GM21825 (cell line): ENCODE data around the gene POLE.
A peak's percentile ranks its signal among the peaks of the same experiment; 100 is the strongest.
"Not testable (repeated sequence)": the region's sequence is repeated elsewhere in the genome, so short reads cannot be mapped to it uniquely, and the experiment has no call there.

Source experiments
- ATAC-seq: cut with Tn5 transposase; IDR thresholded peaks from one replicate; pipeline ENCODE4 v1.9.1; 2021; ENCODE audit warnings: mild to moderate bottlenecking, moderate library complexity; ENCODE audit not compliant: unreplicated experiment

Gene POLE

GRCh38 chr12:132717531-132718387, 30.6 kb upstream of the POLE start:
- ATAC-seq = no peak

- no peak for ATAC-seq
These were observed 29.9 kb upstream of the POLE start for GRCh38 chr12:132717011-132717410.

GRCh38 chr12:132716356-132716755, 29.2 kb upstream of the POLE start:
- no peak for ATAC-seq

GRCh38 chr12:132715874-132716273, 28.7 kb upstream of the POLE start:
- no peak for ATAC-seq

- ATAC-seq = no peak
These were observed 26.0 kb upstream of the POLE start for GRCh38 chr12:132713123-132713522.

GRCh38 chr12:132711080-132711843, 24.1 kb upstream of the POLE start:
- ATAC-seq = peak; percentile 10

GRCh38 chr12:132710405-132711079, 23.4 kb upstream of the POLE start, which contains the start of gene PGAM5:
PGAM5 (plus strand) TSS chr12:132710842; CDS start chr12:132710877, 35 bp downstream.
- peak; percentile 84 for ATAC-seq

GRCh38 chr12:132710043-132710404, 22.9 kb upstream of the POLE start:
- ATAC-seq = peak; percentile 24

GRCh38 chr12:132708150-132708549, 21.0 kb upstream of the POLE start:
- ATAC-seq = no peak

- no peak for ATAC-seq
These were observed 20.1 kb upstream of the POLE start for GRCh38 chr12:132707241-132707640.

- no peak for ATAC-seq
These were observed 16.5 kb upstream of the POLE start for GRCh38 chr12:132703641-132704040.

GRCh38 chr12:132702640-132703039, 15.5 kb upstream of the POLE start:
- no peak for ATAC-seq

- no peak for ATAC-seq
These were observed 13.2 kb upstream of the POLE start for GRCh38 chr12:132700212-132700822.

GRCh38 chr12:132698341-132698740, 11.2 kb upstream of the POLE start:
- no peak for ATAC-seq

GRCh38 chr12:132695431-132695830, 8.3 kb upstream of the POLE start:
- ATAC-seq = no peak

- not testable (repeated sequence) for ATAC-seq
These were observed 7.7 kb upstream of the POLE start for GRCh38 chr12:132694888-132695287.

GRCh38 chr12:132692030-132692429, 4.9 kb upstream of the POLE start:
- not testable (repeated sequence) for ATAC-seq

GRCh38 chr12:132690112-132690511, 3.0 kb upstream of the POLE start:
- no peak for ATAC-seq

- ATAC-seq = no peak
These were observed 2.1 kb upstream of the POLE start for GRCh38 chr12:132689227-132689626.

- ATAC-seq = peak; percentile 19
These were observed 324 bp downstream of the POLE start for GRCh38 chr12:132686825-132687210.

- no peak for ATAC-seq
These were observed 1.7 kb downstream of the POLE start for GRCh38 chr12:132685400-132685799.
